M059J (cell line): ENCODE data around the gene MCM3AP. TPM values are rescaled to one million over a fixed set of nuclear protein-coding genes. Genes with fewer than 3 reads are reported as not detected.
A peak's percentile ranks its signal among the peaks of the same experiment; 100 is the strongest.
"Not testable (repeated sequence)": the region's sequence is repeated elsewhere in the genome, so short reads cannot be mapped to it uniquely, and the experiment has no call there.

ENCODE experiments used
- DNase-seq: peaks from one replicate; pipeline ENCODE4 v3.0.0-alpha.2; 2012; ENCODE audit warnings: low read depth
- total RNA-seq: library from RNA; depleted of rRNA; stranded (reverse); fragments of >200 nt; shearing (Covaris generic); gene quantifications from 2 replicates; pipeline ENCODE4 v1.2.3, GENCODE V29; 2014

Gene MCM3AP
- total RNA-seq, 1 experiment from 2014 or later: 54.6 TPM

GRCh38 chr21:46205166-46205565 is 80.2 kb downstream of the MCM3AP start:
- no peak for DNase-seq

GRCh38 chr21:46203203-46203600 is 82.2 kb downstream of the MCM3AP start:
- DNase-seq: no peak

GRCh38 chr21:46202592-46203202 is 82.7 kb downstream of the MCM3AP start:
- DNase-seq: no peak

- DNase-seq: not testable (repeated sequence)
Measured at GRCh38 chr21:46200877-46201803, 84.3 kb downstream of the MCM3AP start.

- DNase-seq: no peak
Measured at GRCh38 chr21:46199436-46200373, 85.7 kb downstream of the MCM3AP start.

GRCh38 chr21:46196733-46197132 is 88.7 kb downstream of the MCM3AP start:
- no peak for DNase-seq

GRCh38 chr21:46195595-46196195 is 89.7 kb downstream of the MCM3AP start:
- no peak for DNase-seq

- DNase-seq: no peak
Measured at GRCh38 chr21:46194374-46195334, 90.8 kb downstream of the MCM3AP start.

- no peak for DNase-seq
Measured at GRCh38 chr21:46193829-46194373, 91.5 kb downstream of the MCM3AP start.

- no peak for DNase-seq
Measured at GRCh38 chr21:46191686-46192575, 93.5 kb downstream of the MCM3AP start.

GRCh38 chr21:46191257-46191685 is 94.1 kb downstream of the MCM3AP start:
- peak; percentile 84 for DNase-seq

- no peak for DNase-seq
Measured at GRCh38 chr21:46190491-46191131, 94.8 kb downstream of the MCM3AP start.

GRCh38 chr21:46189959-46190490 is 95.4 kb downstream of the MCM3AP start:
- no peak for DNase-seq

- DNase-seq: peak; percentile 61
Measured at GRCh38 chr21:46189213-46189958, 96.0 kb downstream of the MCM3AP start.

GRCh38 chr21:46188226-46189212 is 96.9 kb downstream of the MCM3AP start:
- peak; percentile 90 for DNase-seq

- no peak for DNase-seq
Measured at GRCh38 chr21:46187814-46188213, 97.6 kb downstream of the MCM3AP start.
